ENCODE data around the gene CDC42EP2. TPM values are rescaled to one million over a fixed set of nuclear protein-coding genes. Genes with fewer than 3 reads are reported as not detected.
A peak's percentile ranks its signal among the peaks of the same experiment; 100 is the strongest.

CDC42EP2 gene
- total RNA-seq, 1 experiment from 2014 or later = 8.1 TPM

- in situ Hi-C loops (cut with HindIII; ENCODE audit: low pct_unique_long_range_greater_than_20kb, low sequenced_read_pairs) (no loop called here), intact Hi-C loops (cut with micrococcal nuclease; ENCODE audit: unreplicated experiment) (no loop called here)
- H3K9me3 ChIP-seq (ENCODE audit: control insufficient read depth, insufficient read depth, low read depth, low read length) = no peaks in the 10 kb centered on the region
- CTCF ChIA-PET = no interaction called here
- no TSS peak for BruUV-seq (replicated peaks)
- H3K4me3 ChIP-seq (ENCODE audit: low read depth in 2 of 2, low read length in 2 of 2) = no peak overlapping the region
- peaks cover 3% of the 10 kb centered on the region; the same call in 1 of the 2 replicates for H3K4me1 ChIP-seq (ENCODE audit: control insufficient read depth, insufficient read depth, low read length)
- no peaks in the 10 kb centered on the region; the same call in 1 of the 2 replicates for H3K36me3 ChIP-seq (ENCODE audit: control insufficient read depth, insufficient read depth, low read length)
- POLR2A ChIA-PET = interaction anchor here (0.6 to 1.0 kb wide), 2 partner anchors 9 to 152 kb away, joined by 3 to 4 read pairs; no protein-coding TSS in a partner anchor
- DNase-seq (ENCODE audit: low read depth, low spot score) (no peak), ATAC-seq (no peak)
- H3K27ac ChIP-seq (ENCODE audit: low read length) = no peak overlapping the region
- no peaks in the 10 kb centered on the region for H3K27me3 ChIP-seq (ENCODE audit: control insufficient read depth, insufficient read depth, low read length)
- TF ChIP-seq TCF7L2 (IDR thresholded peaks at IDR 0.05; ENCODE audit: low read depth, low read length) = no peak
Measured at GRCh38 chr11:65325435-65325834, 10.8 kb downstream of the CDC42EP2 start.

GRCh38 chr11:65327021-65327420, 12.4 kb downstream of the CDC42EP2 start:
- intact Hi-C loops (cut with micrococcal nuclease; ENCODE audit: unreplicated experiment) = no loop called here
- TF ChIP-seq TCF7L2 (IDR thresholded peaks at IDR 0.05; ENCODE audit: low read depth, low read length) (no peak), REST (IDR thresholded peaks at IDR 0.05; ENCODE audit: insufficient read depth in 1 of 2, low read depth in 2 of 2, low read length in 1 of 2) (no peak), CTCF (IDR thresholded peaks at IDR 0.05) (no peak)
- Histone ChIP-seq H3K27me3 (ENCODE audit: control insufficient read depth, insufficient read depth, low read length) (no peaks in the 10 kb centered on the region), H3K27ac (ENCODE audit: low read length) (no peak overlapping the region), H3K4me1 (ENCODE audit: control insufficient read depth, insufficient read depth, low read length) (peaks cover 3% of the 10 kb centered on the region; the same call in 1 of the 2 replicates), H3K36me3 (ENCODE audit: control insufficient read depth, insufficient read depth, low read length) (no peaks in the 10 kb centered on the region), H3K4me3 (ENCODE audit: low read depth in 2 of 2, low read length in 2 of 2) (no peak overlapping the region), H3K9me3 (ENCODE audit: control insufficient read depth, insufficient read depth, low read depth, low read length) (no peaks in the 10 kb centered on the region)
- ChIA-PET POLR2A (interaction anchor here (0.6 kb wide), 1 partner anchor 11 kb away, joined by 9 read pairs; no protein-coding TSS in a partner anchor), CTCF (interaction anchor here (0.8 kb wide), 1 partner anchor 52 kb away, joined by 16 read pairs; no protein-coding TSS in a partner anchor)
- DNase-seq (ENCODE audit: low read depth, low spot score) (no peak), ATAC-seq (no peak)
- in situ Hi-C loops (cut with HindIII; ENCODE audit: low pct_unique_long_range_greater_than_20kb, low sequenced_read_pairs) = no loop called here
- no TSS peak for BruUV-seq (replicated peaks)

DNA sequence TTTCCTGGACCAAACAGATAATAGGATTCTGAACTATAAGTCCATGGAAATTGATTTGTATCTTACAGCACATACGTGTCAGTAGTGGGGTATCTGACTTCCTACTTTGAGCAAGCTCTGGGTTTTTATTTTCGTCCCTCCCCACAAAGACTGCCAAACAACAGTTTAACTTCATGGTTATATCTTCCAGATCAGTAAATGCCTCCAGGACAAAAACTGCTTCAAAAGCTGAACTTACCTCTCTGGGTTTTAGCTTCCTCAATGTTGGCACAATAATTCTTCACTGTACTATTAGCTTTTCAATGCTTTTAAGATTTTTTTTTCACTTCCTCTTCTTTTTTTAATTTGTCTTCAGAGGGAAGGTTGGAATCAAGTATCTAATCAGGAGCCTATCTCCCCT, 14.8 kb downstream of the CDC42EP2 start:
- Histone ChIP-seq H3K27me3 (ENCODE audit: control insufficient read depth, insufficient read depth, low read length) (no peaks in the 10 kb centered on the region), H3K9me3 (ENCODE audit: control insufficient read depth, insufficient read depth, low read depth, low read length) (no peaks in the 10 kb centered on the region), H3K36me3 (ENCODE audit: control insufficient read depth, insufficient read depth, low read length) (no peaks in the 10 kb centered on the region; the same call in 1 of the 2 replicates), H3K4me1 (ENCODE audit: control insufficient read depth, insufficient read depth, low read length) (peaks cover 3% of the 10 kb centered on the region; the same call in 1 of the 2 replicates), H3K4me3 (ENCODE audit: low read depth in 2 of 2, low read length in 2 of 2) (peak overlapping the region in 1 of 2 experiments; percentile 0; a peak in 1 of 4 replicates), H3K27ac (ENCODE audit: low read length) (peak overlapping the region; percentile 5; the same call in 1 of the 2 replicates)
- ATAC-seq = no peak
- in situ Hi-C loops (cut with HindIII; ENCODE audit: low pct_unique_long_range_greater_than_20kb, low sequenced_read_pairs) (no loop called here), intact Hi-C loops (cut with micrococcal nuclease; ENCODE audit: unreplicated experiment) (no loop called here)
- BruUV-seq (replicated peaks) = no TSS peak
- CTCF ChIA-PET = interaction anchor here (0.5 to 4.0 kb wide), 13 partner anchors 13 to 500 kb away, joined by 3 to 88 read pairs (median 4); partner anchors contain the start of genes CDC42EP2 and POLA2
- no peak for DNase-seq (ENCODE audit: low read depth, low spot score)
- POLR2A ChIA-PET = interaction anchor here (1.4 kb wide), 1 partner anchor 13 kb away, joined by 10 read pairs; no protein-coding TSS in a partner anchor
- no peak for TF ChIP-seq CTCF (IDR thresholded peaks at IDR 0.05)
- TF ChIP-seq SIN3A (IDR thresholded peaks at IDR 0.05; ENCODE audit: borderline replicate concordance, insufficient read depth, low read depth, low read length) = no peak
- no peak for TF ChIP-seq REST (IDR thresholded peaks at IDR 0.05; ENCODE audit: insufficient read depth in 1 of 2, low read depth in 2 of 2, low read length in 1 of 2)
- TF ChIP-seq POLR2AphosphoS5 (IDR thresholded peaks at IDR 0.05; ENCODE audit: low read depth, low read length) = no peak
- TF ChIP-seq TCF7L2 (IDR thresholded peaks at IDR 0.05; ENCODE audit: low read depth, low read length) = no peak
